ENCODE results near the gene SPAAR. TPM values are rescaled to one million over a fixed set of nuclear protein-coding genes. Genes with fewer than 3 reads are reported as not detected.

The SPAAR gene
- total RNA-seq, 1 donor = 0.72 TPM

- no peak overlapping the region for H3K4me2 ChIP-seq (ENCODE audit: insufficient read depth, low read length)
- peak overlapping the region; percentile 15 for H3K27ac ChIP-seq (ENCODE audit: low read depth, low read length)
- no peak overlapping the region for H3K4me3 ChIP-seq (ENCODE audit: insufficient read depth, low read length)
- H3K4me1 ChIP-seq (ENCODE audit: insufficient read depth, low read length) = peaks cover 5% of the 10 kb centered on the region
- TF ChIP-seq CTCF (IDR thresholded peaks at IDR 0.05; ENCODE audit: extremely low read depth, low read depth, low read length) = no peak
- H3K79me2 ChIP-seq (ENCODE audit: insufficient read depth, low read length) = no peaks in the 10 kb centered on the region
- no peaks in the 10 kb centered on the region for H3K36me3 ChIP-seq (ENCODE audit: insufficient read depth, low read length)
- peak overlapping the region; percentile 31 for H2AFZ ChIP-seq (ENCODE audit: low read length)
- DNase-seq (ENCODE audit: insufficient read length, low spot score, missing footprints) = no peak
- no peaks in the 10 kb centered on the region for H3K27me3 ChIP-seq (ENCODE audit: insufficient read depth, low read length)
- H3K9me3 ChIP-seq (ENCODE audit: low read depth, low read length) = no peaks in the 10 kb centered on the region
- no peaks in the 10 kb centered on the region for H4K20me1 ChIP-seq (ENCODE audit: insufficient read depth, low read length)
Measured at GRCh38 chr9:35944841-35945240, 35.6 kb downstream of the SPAAR start.

GRCh38 chr9:35945341-35946018 lies 36.2 kb downstream of the SPAAR start:
- Histone ChIP-seq H3K4me3 (ENCODE audit: insufficient read depth, low read length) (no peak overlapping the region), H4K20me1 (ENCODE audit: insufficient read depth, low read length) (no peaks in the 10 kb centered on the region), H3K27ac (ENCODE audit: low read depth, low read length) (peak overlapping the region; percentile 15), H3K9me3 (ENCODE audit: low read depth, low read length) (no peaks in the 10 kb centered on the region), H3K36me3 (ENCODE audit: insufficient read depth, low read length) (no peaks in the 10 kb centered on the region), H3K4me2 (ENCODE audit: insufficient read depth, low read length) (peak overlapping the region; percentile 35), H3K79me2 (ENCODE audit: insufficient read depth, low read length) (no peaks in the 10 kb centered on the region), H3K4me1 (ENCODE audit: insufficient read depth, low read length) (peaks cover 5% of the 10 kb centered on the region), H3K27me3 (ENCODE audit: insufficient read depth, low read length) (no peaks in the 10 kb centered on the region), H2AFZ (ENCODE audit: low read length) (peak overlapping the region; percentile 31)
- TF ChIP-seq CTCF (IDR thresholded peaks at IDR 0.05; ENCODE audit: extremely low read depth, low read depth, low read length) = peak; percentile 97
- no peak for DNase-seq (ENCODE audit: insufficient read length, low spot score, missing footprints)

- H2AFZ ChIP-seq (ENCODE audit: low read length) = no peak overlapping the region
- no peak for TF ChIP-seq CTCF (IDR thresholded peaks at IDR 0.05; ENCODE audit: extremely low read depth, low read depth, low read length)
- H3K9me3 ChIP-seq (ENCODE audit: low read depth, low read length) = no peaks in the 10 kb centered on the region
- no peaks in the 10 kb centered on the region for H3K79me2 ChIP-seq (ENCODE audit: insufficient read depth, low read length)
- peaks cover 15% of the 10 kb centered on the region for H3K4me1 ChIP-seq (ENCODE audit: insufficient read depth, low read length)
- H3K27me3 ChIP-seq (ENCODE audit: insufficient read depth, low read length) = no peaks in the 10 kb centered on the region
- H3K36me3 ChIP-seq (ENCODE audit: insufficient read depth, low read length) = no peaks in the 10 kb centered on the region
- no peak overlapping the region for H3K4me3 ChIP-seq (ENCODE audit: insufficient read depth, low read length)
- H4K20me1 ChIP-seq (ENCODE audit: insufficient read depth, low read length) = no peaks in the 10 kb centered on the region
- no peak overlapping the region for H3K4me2 ChIP-seq (ENCODE audit: insufficient read depth, low read length)
- DNase-seq (ENCODE audit: insufficient read length, low spot score, missing footprints) = no peak
- no peak overlapping the region for H3K27ac ChIP-seq (ENCODE audit: low read depth, low read length)
Measured at GRCh38 chr9:35948451-35948850, 39.2 kb downstream of the SPAAR start.

GRCh38 chr9:35948901-35949318 lies 39.6 kb downstream of the SPAAR start:
- H3K4me3 ChIP-seq (ENCODE audit: insufficient read depth, low read length) = no peak overlapping the region
- H3K27ac ChIP-seq (ENCODE audit: low read depth, low read length) = no peak overlapping the region
- no peaks in the 10 kb centered on the region for H3K36me3 ChIP-seq (ENCODE audit: insufficient read depth, low read length)
- peak overlapping the region; percentile 84 for H2AFZ ChIP-seq (ENCODE audit: low read length)
- H3K4me1 ChIP-seq (ENCODE audit: insufficient read depth, low read length) = peaks cover 15% of the 10 kb centered on the region
- no peaks in the 10 kb centered on the region for H3K9me3 ChIP-seq (ENCODE audit: low read depth, low read length)
- no peak for DNase-seq (ENCODE audit: insufficient read length, low spot score, missing footprints)
- no peaks in the 10 kb centered on the region for H4K20me1 ChIP-seq (ENCODE audit: insufficient read depth, low read length)
- H3K4me2 ChIP-seq (ENCODE audit: insufficient read depth, low read length) = no peak overlapping the region
- no peaks in the 10 kb centered on the region for H3K79me2 ChIP-seq (ENCODE audit: insufficient read depth, low read length)
- no peak for TF ChIP-seq CTCF (IDR thresholded peaks at IDR 0.05; ENCODE audit: extremely low read depth, low read depth, low read length)
- no peaks in the 10 kb centered on the region for H3K27me3 ChIP-seq (ENCODE audit: insufficient read depth, low read length)
